RWPE2 (cell line): ENCODE measurements around the gene BTBD17.

Experiments used
- ATAC-seq: fragments of 200-7000 bp; cut with Tn5 transposase; 3 replicates; pipeline ENCODE4 v1.9.1; 2021; ENCODE audit warnings: low read depth
- DNase-seq: peaks from one replicate; pipeline ENCODE4 v3.0.0-alpha.2; 2020; ENCODE audit warnings: low spot score
- H3K27ac ChIP-seq: fragments of 450-650 bp; 2 replicates; pipeline ENCODE4 v1.5.1; 2017; ENCODE audit warnings: mild to moderate bottlenecking; ENCODE audit not compliant: poor library complexity, severe bottlenecking
- H3K27me3 ChIP-seq: fragments of 250-450 bp; sonication (Bioruptor Pico); 2 replicates; pipeline ENCODE4 v1.5.1; 2021; ENCODE audit warnings: mild to moderate bottlenecking, moderate library complexity; ENCODE audit not compliant: insufficient read depth, poor library complexity, severe bottlenecking
- H3K36me3 ChIP-seq: fragments of 250-450 bp; sonication (Bioruptor Pico); 2 replicates; pipeline ENCODE4 v1.5.1; 2020; ENCODE audit warnings: low read depth, mild to moderate bottlenecking, moderate library complexity
- H3K4me1 ChIP-seq: fragments of 250-450 bp; sonication (Bioruptor Pico); 2 replicates; pipeline ENCODE4 v1.5.1; 2021; ENCODE audit warnings: mild to moderate bottlenecking, moderate library complexity; ENCODE audit not compliant: insufficient read depth, poor library complexity, severe bottlenecking
- H3K4me3 ChIP-seq: fragments of 250-450 bp; sonication (Bioruptor Pico); 2 replicates; pipeline ENCODE4 v1.5.1; 2021; ENCODE audit warnings: mild to moderate bottlenecking, moderate library complexity; ENCODE audit not compliant: severe bottlenecking
- H3K9me3 ChIP-seq: fragments of 250-450 bp; sonication (Bioruptor Pico); 2 replicates; pipeline ENCODE4 v1.5.1; 2021; ENCODE audit warnings: mild to moderate bottlenecking, moderate library complexity; ENCODE audit not compliant: severe bottlenecking
- CTCF ChIP-seq: fragments of 450-650 bp; IDR thresholded peaks from one replicate; pipeline ENCODE4 v1.5.1; 2017; ENCODE audit warnings: mild to moderate bottlenecking, moderate library complexity; ENCODE audit not compliant: poor library complexity, severe bottlenecking

The BTBD17 gene

DNA sequence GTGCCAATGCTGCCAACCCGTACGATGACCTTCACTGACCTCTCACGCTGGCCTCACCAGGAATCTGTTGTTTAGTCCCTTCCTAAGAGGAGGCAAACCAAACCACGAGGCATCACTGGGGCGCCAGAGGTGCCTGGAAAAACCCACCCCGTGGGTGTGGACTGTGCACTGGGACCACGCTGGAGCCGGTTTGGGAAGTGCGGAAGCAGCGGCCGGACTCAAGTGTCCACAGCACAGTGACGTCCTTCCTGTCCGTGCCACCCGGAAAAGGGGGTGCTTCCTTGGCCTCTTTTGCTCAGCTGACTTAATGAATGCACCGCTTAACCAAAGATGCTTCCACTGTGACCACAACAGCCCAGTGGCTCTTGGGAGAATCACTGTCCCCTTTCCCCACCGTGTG is 44.6 kb downstream of the BTBD17 start:
- Histone ChIP-seq H3K9me3 (no peaks in the 10 kb centered on the region), H3K36me3 (no peaks in the 10 kb centered on the region), H3K27me3 (no peaks in the 10 kb centered on the region), H3K4me1 (no peaks in the 10 kb centered on the region), H3K4me3 (no peak overlapping the region), H3K27ac (no peak overlapping the region)
- DNase-seq (no peak), ATAC-seq (no peak)
- no peak for TF ChIP-seq CTCF

DNA sequence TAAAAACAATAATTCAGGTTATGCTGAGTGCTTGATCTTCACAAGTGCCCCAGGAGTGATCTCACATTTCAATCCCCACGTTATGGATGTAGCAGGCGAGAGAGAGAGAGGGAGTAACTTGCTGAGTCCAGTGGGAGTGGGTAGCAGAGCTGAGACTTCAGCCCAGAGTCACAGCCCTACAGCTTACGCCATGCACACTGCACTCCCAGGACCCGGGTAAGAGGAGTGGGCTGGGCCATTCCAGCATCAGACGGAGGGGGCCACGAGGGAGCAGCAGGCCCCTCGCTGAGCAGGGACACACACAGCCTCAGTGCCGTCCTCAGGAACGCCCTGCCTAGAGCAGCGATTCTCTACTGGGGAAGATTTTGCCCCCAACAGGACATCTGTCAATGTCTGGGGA is 45.4 kb downstream of the BTBD17 start:
- Histone ChIP-seq H3K4me1 (no peaks in the 10 kb centered on the region), H3K4me3 (no peak overlapping the region), H3K27ac (no peak overlapping the region), H3K9me3 (no peaks in the 10 kb centered on the region), H3K27me3 (no peaks in the 10 kb centered on the region), H3K36me3 (no peaks in the 10 kb centered on the region)
- ATAC-seq (no peak), DNase-seq (no peak)
- TF ChIP-seq CTCF, result no peak

DNA sequence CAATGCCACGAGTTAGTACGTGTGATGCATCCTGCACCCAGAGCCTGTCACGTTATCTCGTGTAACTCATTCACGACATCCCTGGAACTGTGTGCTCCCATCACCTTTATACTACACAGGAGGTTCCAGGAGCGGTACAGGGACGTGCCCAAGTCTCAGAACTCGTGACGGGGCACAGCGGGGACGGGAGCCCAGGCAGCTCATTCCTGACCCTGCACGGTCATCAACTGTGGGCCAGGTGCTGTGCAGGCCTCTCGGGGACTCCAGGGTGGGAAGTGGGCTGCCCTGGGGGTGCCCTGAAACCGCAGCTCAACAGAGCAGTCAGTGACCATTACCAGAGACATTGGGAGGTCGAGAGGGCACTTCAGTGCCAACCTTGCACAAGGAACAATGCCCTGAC is 46.8 kb downstream of the BTBD17 start:
- Histone ChIP-seq H3K27ac (no peak overlapping the region), H3K9me3 (no peaks in the 10 kb centered on the region), H3K36me3 (no peaks in the 10 kb centered on the region), H3K4me3 (no peak overlapping the region), H3K4me1 (no peaks in the 10 kb centered on the region), H3K27me3 (no peaks in the 10 kb centered on the region)
- TF ChIP-seq CTCF, result no peak
- DNase-seq, result no peak
- ATAC-seq, result no peak

- H3K9me3 ChIP-seq, result no peaks in the 10 kb centered on the region
- ATAC-seq (peak; percentile 29; the same call in 1 of the 3 replicates), DNase-seq (no peak)
- H3K36me3 ChIP-seq, result no peaks in the 10 kb centered on the region
- no peaks in the 10 kb centered on the region for H3K27me3 ChIP-seq
- H3K4me3 ChIP-seq, result no peak overlapping the region
- H3K27ac ChIP-seq, result no peak overlapping the region
- no peaks in the 10 kb centered on the region for H3K4me1 ChIP-seq
- TF ChIP-seq CTCF, result no peak
These were observed 51.8 kb downstream of the BTBD17 start for GRCh38 chr17:74309902-74310301.

DNA sequence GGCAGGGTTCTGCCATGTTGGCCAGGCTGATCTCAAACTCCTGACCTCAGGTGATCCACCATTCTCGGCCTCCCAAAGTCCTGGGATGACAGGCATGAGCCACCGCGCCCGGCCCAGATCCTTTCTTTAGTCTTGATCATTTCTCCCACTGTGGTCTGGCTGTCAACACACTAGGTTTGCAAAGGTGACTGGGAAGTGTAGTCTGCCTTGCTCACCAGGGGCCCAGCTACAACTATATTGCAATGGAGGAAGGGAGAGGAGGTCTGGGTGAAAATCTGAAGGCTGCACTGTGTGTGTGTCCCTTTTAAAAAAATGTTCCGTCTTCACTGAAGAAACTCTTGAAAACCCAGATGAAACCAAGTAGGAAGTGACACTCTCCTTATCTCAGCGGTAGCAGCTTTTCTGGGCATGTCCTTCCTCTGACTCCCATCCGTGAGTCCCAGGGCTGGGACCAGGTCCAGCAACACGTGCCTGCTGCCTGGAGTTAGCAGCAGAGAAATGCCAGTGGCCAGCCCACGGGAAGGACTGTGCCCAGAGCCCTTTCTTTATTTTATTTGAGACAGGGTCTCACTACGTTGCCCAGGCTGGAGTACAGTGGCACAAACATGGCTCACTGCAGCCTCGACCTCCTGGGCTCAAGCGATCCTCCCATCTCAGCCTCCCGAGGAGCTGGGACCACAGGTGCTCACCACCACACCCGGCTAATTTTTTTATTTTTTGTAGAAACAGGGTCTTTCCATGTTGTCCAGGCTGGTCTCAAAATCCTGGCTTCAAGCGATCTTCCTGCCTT is 53.5 kb downstream of the BTBD17 start:
- no peak for TF ChIP-seq CTCF
- Histone ChIP-seq H3K9me3 (no peaks in the 10 kb centered on the region), H3K27ac (no peak overlapping the region), H3K27me3 (no peaks in the 10 kb centered on the region), H3K4me1 (no peaks in the 10 kb centered on the region), H3K4me3 (no peak overlapping the region), H3K36me3 (no peaks in the 10 kb centered on the region)
- no peak for DNase-seq
- no peak for ATAC-seq
